Common myeloid progenitor, CD34-positive (primary cell): ENCODE measurements around the gene FANCC.
"Not testable (repeated sequence)": the region's sequence is repeated elsewhere in the genome, so short reads cannot be mapped to it uniquely, and the experiment has no call there.

Experiments
- CTCF ChIA-PET: fragments of 350-600 bp; sonication (Branson Sonifier 250); formaldehyde crosslinking; loops from one replicate; lab custom pipeline; 2021; ENCODE audit warnings: antibody characterized with exemption; lab: Charles Lee
- POLR2A ChIA-PET: fragments of 350-600 bp; sonication (Branson Sonifier 250); formaldehyde crosslinking; loops from one replicate; lab custom pipeline; 2021; ENCODE audit warnings: antibody characterized with exemption; lab: Charles Lee
- DNase-seq, 3 donors: peaks; one replicate each; pipeline versions ENCODE4 v3.0.0 to v3.0.0-alpha.2; 2013
- H3K27ac ChIP-seq, 2 experiments: 1 replicate in 1 of 2; 2 replicates in 1 of 2; pipeline ENCODE4 v1.7.0; 2013; ENCODE audit warnings: inconsistent platforms in 2 of 2, low read length in 2 of 2, mild to moderate bottlenecking in 2 of 2, low read depth in 1 of 2, moderate library complexity in 1 of 2; ENCODE audit not compliant: severe bottlenecking in 2 of 2, insufficient read depth in 1 of 2, poor library complexity in 1 of 2
- H3K27me3 ChIP-seq, 5 experiments: replicated peaks in 2 of 5; 1 replicate in 3 of 5; 2 replicates in 2 of 5; pipeline versions ENCODE4 v1.6.1 to v1.7.0; 2013; ENCODE audit warnings: low read length in 4 of 5, mild to moderate bottlenecking in 2 of 5, moderate library complexity in 2 of 5, inconsistent platforms in 1 of 5; ENCODE audit not compliant: insufficient read depth in 5 of 5, control insufficient read depth in 4 of 5
- H3K36me3 ChIP-seq, 4 experiments: 1 replicate in 2 of 4; 2 replicates in 2 of 4; pipeline versions ENCODE4 v1.6.1 to v1.7.0; 2013; ENCODE audit warnings: low read length in 3 of 4, control low read depth in 1 of 4, mild to moderate bottlenecking in 1 of 4; ENCODE audit not compliant: control insufficient read depth in 4 of 4, insufficient read depth in 4 of 4
- H3K4me1 ChIP-seq, 4 experiments: 1 replicate in 3 of 4; 2 replicates in 1 of 4; pipeline versions ENCODE4 v1.6.1 to v1.7.1; 2013; ENCODE audit warnings: low read length in 3 of 4, mild to moderate bottlenecking in 3 of 4, control low read depth in 1 of 4, inconsistent platforms in 1 of 4, moderate library complexity in 1 of 4; ENCODE audit not compliant: control insufficient read depth in 4 of 4, insufficient read depth in 4 of 4; ENCODE audit errors: control extremely low read depth in 1 of 4
- H3K4me3 ChIP-seq, 7 experiments: 1 replicate in 4 of 7; 2 replicates in 3 of 7; pipeline versions ENCODE4 v1.5.1 to v1.7.0; 2013; ENCODE audit warnings: mild to moderate bottlenecking in 7 of 7, low read length in 6 of 7, moderate library complexity in 6 of 7, inconsistent platforms in 2 of 7, low read depth in 2 of 7, control low read depth in 1 of 7; ENCODE audit not compliant: insufficient read depth in 4 of 7, control insufficient read depth in 1 of 7; ENCODE audit errors: extremely low read depth in 1 of 7
- H3K9me3 ChIP-seq, 5 experiments: 1 replicate in 4 of 5; 2 replicates in 1 of 5; pipeline versions ENCODE4 v1.6.1 to v1.7.1; 2013; ENCODE audit warnings: low read length in 4 of 5, mild to moderate bottlenecking in 2 of 5, inconsistent platforms in 1 of 5, low read depth in 1 of 5, moderate library complexity in 1 of 5; ENCODE audit not compliant: control insufficient read depth in 4 of 5, insufficient read depth in 2 of 5; ENCODE audit errors: control extremely low read depth in 1 of 5
- WGBS: methylation state at CpG from one replicate; pipeline ENCODE4 v1.1.5; 2013; ENCODE audit not compliant: insufficient coverage; 5-methylcytosine and 5-hydroxymethylcytosine counted together

FANCC gene

GRCh38 chr9:95284162-95285080, 33.1 kb downstream of the FANCC start:
- ChIA-PET POLR2A (interaction anchor here (0.6 kb wide), 1 partner anchor 82 kb away, joined by 3 read pairs; no protein-coding TSS in a partner anchor), CTCF (no interaction called here)
- no peak overlapping the region for H3K4me3 ChIP-seq
- no peaks in the 10 kb centered on the region for H3K4me1 ChIP-seq
- H3K27me3 ChIP-seq = no peaks in the 10 kb centered on the region
- no peak overlapping the region for H3K27ac ChIP-seq
- H3K9me3 ChIP-seq = peaks cover 0 to 22% (median 0%) of the 10 kb centered on the region in 5 experiments
- no peaks in the 10 kb centered on the region for H3K36me3 ChIP-seq
- no peak for DNase-seq
- no CpG with 5 or more reads among the region's 9 CpGs for WGBS

GRCh38 chr9:95283673-95284072, 33.8 kb downstream of the FANCC start:
- POLR2A ChIA-PET = no interaction called here
- no CpG with 5 or more reads among the region's 2 CpGs for WGBS
- no peaks in the 10 kb centered on the region for H3K36me3 ChIP-seq
- CTCF ChIA-PET = interaction anchor here (0.9 kb wide), 1 partner anchor 47 kb away, joined by 3 read pairs; no protein-coding TSS in a partner anchor
- no peak overlapping the region for H3K4me3 ChIP-seq
- no peaks in the 10 kb centered on the region for H3K4me1 ChIP-seq
- H3K9me3 ChIP-seq = peaks cover 0 to 24% (median 0%) of the 10 kb centered on the region in 5 experiments
- no peaks in the 10 kb centered on the region for H3K27me3 ChIP-seq
- DNase-seq = no peak
- no peak overlapping the region for H3K27ac ChIP-seq

GRCh38 chr9:95282332-95282731, 35.2 kb downstream of the FANCC start:
- H3K9me3 ChIP-seq = peaks cover 0 to 30% (median 0%) of the 10 kb centered on the region in 5 experiments
- no peaks in the 10 kb centered on the region for H3K4me1 ChIP-seq
- DNase-seq = no peak
- POLR2A ChIA-PET = no interaction called here
- H3K4me3 ChIP-seq = no peak overlapping the region
- H3K27ac ChIP-seq = no peak overlapping the region
- no peaks in the 10 kb centered on the region for H3K36me3 ChIP-seq
- H3K27me3 ChIP-seq = no peaks in the 10 kb centered on the region
- CTCF ChIA-PET = no interaction called here

GRCh38 chr9:95280745-95281144, 36.8 kb downstream of the FANCC start:
- ChIA-PET CTCF (no interaction called here), POLR2A (interaction anchor here (0.7 kb wide), 1 partner anchor 210 kb away, joined by 3 read pairs; no protein-coding TSS in a partner anchor)
- no peak for DNase-seq
- no peak overlapping the region for H3K27ac ChIP-seq
- WGBS = 100% methylated on average over 1 of the region's 1 CpG
- H3K27me3 ChIP-seq = no peaks in the 10 kb centered on the region
- peaks cover 0 to 30% (median 0%) of the 10 kb centered on the region in 5 experiments for H3K9me3 ChIP-seq
- H3K4me1 ChIP-seq = no peaks in the 10 kb centered on the region
- no peaks in the 10 kb centered on the region for H3K36me3 ChIP-seq
- H3K4me3 ChIP-seq = no peak overlapping the region

- Histone ChIP-seq H3K36me3 (no peaks in the 10 kb centered on the region), H3K27me3 (no peaks in the 10 kb centered on the region), H3K4me1 (no peaks in the 10 kb centered on the region), H3K9me3 (peaks cover 0 to 30% (median 0%) of the 10 kb centered on the region in 5 experiments), H3K4me3 (no peak overlapping the region), H3K27ac (no peak overlapping the region)
- CTCF ChIA-PET = no interaction called here
- POLR2A ChIA-PET = no interaction called here
- no peak for DNase-seq
Observed at GRCh38 chr9:95277509-95277908, 40.0 kb downstream of the FANCC start.

- no peak for DNase-seq
- Histone ChIP-seq H3K36me3 (no peaks in the 10 kb centered on the region), H3K4me1 (no peaks in the 10 kb centered on the region), H3K27ac (no peak overlapping the region), H3K9me3 (peaks cover 0 to 26% (median 0%) of the 10 kb centered on the region in 5 experiments), H3K4me3 (no peak overlapping the region), H3K27me3 (no peaks in the 10 kb centered on the region)
- WGBS = 98% methylated on average over 5 of the region's 8 CpGs
- ChIA-PET CTCF (interaction anchor here (1.7 kb wide), 1 partner anchor 15 kb away, joined by 5 read pairs; no protein-coding TSS in a partner anchor), POLR2A (no interaction called here)
Observed at GRCh38 chr9:95276395-95276954, 41.0 kb downstream of the FANCC start.

GRCh38 chr9:95274160-95274559, 43.3 kb downstream of the FANCC start:
- H3K36me3 ChIP-seq, H3K27ac ChIP-seq, DNase-seq, CTCF ChIA-PET, H3K27me3 ChIP-seq, POLR2A ChIA-PET, H3K9me3 ChIP-seq, H3K4me3 ChIP-seq, H3K4me1 ChIP-seq: not testable (repeated sequence)
- WGBS = no CpG with 5 or more reads among the region's 2 CpGs
